Measurements from ENCODE around the gene FAM177B. TPM values are rescaled to one million over a fixed set of nuclear protein-coding genes. Genes with fewer than 3 reads are reported as not detected.
"Not testable (repeated sequence)": the region's sequence is repeated elsewhere in the genome, so short reads cannot be mapped to it uniquely, and the experiment has no call there.

FAM177B gene
- total RNA-seq, 3 donors from 2014 or later = not detected

- peaks cover 22% of the 10 kb centered on the region for H3K36me3 Mint-ChIP-seq (ENCODE audit: insufficient read depth)
- no peak overlapping the region for H3K4me3 Mint-ChIP-seq
- H3K27me3 Mint-ChIP-seq (ENCODE audit: low read depth) = no peaks in the 10 kb centered on the region
- ATAC-seq (no peak), DNase-seq (no peak)
- H3K4me1 Mint-ChIP-seq (ENCODE audit: low read depth) = peaks cover 32% of the 10 kb centered on the region
- H3K9me3 Mint-ChIP-seq = no peaks in the 10 kb centered on the region
These were observed 20.6 kb upstream of the FAM177B start for GRCh38 chr1:222716393-222716792.

DNA sequence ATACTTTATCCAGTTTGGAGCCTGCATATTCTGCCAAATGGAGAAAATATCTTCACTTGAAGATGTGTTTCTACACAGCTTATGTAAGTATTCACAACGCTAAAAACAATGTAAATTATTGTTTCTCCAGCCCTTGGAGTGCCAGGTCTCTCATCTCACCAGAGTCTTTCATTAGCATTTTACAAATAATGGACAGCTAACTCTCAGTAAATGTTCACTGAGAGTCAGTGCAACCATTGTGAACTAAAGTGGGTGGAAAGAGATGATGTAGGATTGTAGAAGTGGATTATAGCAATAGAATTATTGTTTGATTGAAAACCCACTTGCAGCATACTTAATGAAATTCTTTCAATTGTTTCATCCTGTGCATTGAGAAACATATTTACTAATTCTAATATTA, 8.3 kb upstream of the FAM177B start:
- H3K36me3 Mint-ChIP-seq (ENCODE audit: insufficient read depth) = peaks cover 53% of the 10 kb centered on the region
- peaks cover 15% of the 10 kb centered on the region for H3K4me1 Mint-ChIP-seq (ENCODE audit: low read depth)
- DNase-seq (no peak), ATAC-seq (no peak)
- H3K9me3 Mint-ChIP-seq = no peaks in the 10 kb centered on the region
- H3K4me3 Mint-ChIP-seq = no peak overlapping the region
- no peaks in the 10 kb centered on the region for H3K27me3 Mint-ChIP-seq (ENCODE audit: low read depth)

- Mint-ChIP-seq H3K36me3 (ENCODE audit: insufficient read depth) (peaks cover 45% of the 10 kb centered on the region), H3K9me3 (no peaks in the 10 kb centered on the region), H3K27me3 (ENCODE audit: low read depth) (no peaks in the 10 kb centered on the region), H3K4me1 (ENCODE audit: low read depth) (peaks cover 16% of the 10 kb centered on the region), H3K4me3 (no peak overlapping the region)
- DNase-seq (no peak), ATAC-seq (no peak)
These were observed 6.1 kb upstream of the FAM177B start for GRCh38 chr1:222730866-222731265.

DNA sequence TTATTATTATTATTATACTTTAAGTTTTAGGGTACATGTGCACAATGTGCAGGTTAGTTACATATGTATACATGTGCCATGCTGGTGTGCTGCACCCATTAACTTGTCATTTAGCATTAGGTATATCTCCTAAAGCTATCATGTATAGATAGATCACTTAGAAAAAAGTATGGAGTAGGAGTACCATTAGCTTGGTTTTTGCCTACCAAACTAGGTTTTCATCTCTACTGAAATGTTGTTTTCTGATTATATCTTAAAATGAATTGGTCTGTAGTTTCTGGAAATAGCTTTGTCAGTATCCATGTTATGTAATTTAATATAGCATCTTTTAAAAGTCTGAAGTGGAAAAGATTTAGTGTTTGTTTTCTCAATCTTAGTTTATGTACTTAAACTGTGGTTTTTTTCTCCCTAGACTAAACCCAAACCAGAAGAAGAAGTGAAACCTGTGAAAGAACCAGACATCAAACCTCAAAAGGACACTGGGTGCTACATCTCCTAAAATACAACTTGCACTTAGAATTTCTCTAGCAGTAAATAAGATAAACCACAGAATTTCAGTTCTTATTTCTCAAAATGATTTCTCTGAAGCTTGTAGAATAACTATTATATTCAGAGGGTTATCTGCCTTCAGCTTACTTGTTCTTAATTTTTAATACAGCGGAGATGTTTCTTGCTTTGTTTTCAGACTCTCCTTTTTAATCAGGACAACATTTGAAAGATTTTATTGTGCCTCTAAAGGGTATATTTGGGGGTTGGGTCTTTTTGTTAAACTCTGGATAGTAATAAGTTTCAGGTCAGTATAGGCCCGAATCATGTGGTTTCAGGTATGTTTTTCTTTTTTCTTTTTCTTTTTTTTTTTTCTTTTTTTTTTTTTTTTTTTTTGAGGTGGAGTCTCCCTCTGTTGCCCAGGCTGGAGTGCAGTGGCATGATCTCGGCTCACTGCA, 4.5 kb upstream of the FAM177B start:
- no peak overlapping the region for H3K4me3 Mint-ChIP-seq
- no peaks in the 10 kb centered on the region for H3K9me3 Mint-ChIP-seq
- H3K27me3 Mint-ChIP-seq (ENCODE audit: low read depth) = no peaks in the 10 kb centered on the region
- H3K4me1 Mint-ChIP-seq (ENCODE audit: low read depth) = peaks cover 16% of the 10 kb centered on the region
- DNase-seq = no peak
- H3K36me3 Mint-ChIP-seq (ENCODE audit: insufficient read depth) = peaks cover 41% of the 10 kb centered on the region
- no peak for ATAC-seq

GRCh38 chr1:222734740-222735139, 2.3 kb upstream of the FAM177B start:
- Mint-ChIP-seq H3K36me3 (ENCODE audit: insufficient read depth) (peaks cover 28% of the 10 kb centered on the region), H3K27me3 (ENCODE audit: low read depth) (no peaks in the 10 kb centered on the region), H3K9me3 (no peaks in the 10 kb centered on the region), H3K4me3 (no peak overlapping the region), H3K4me1 (ENCODE audit: low read depth) (peaks cover 16% of the 10 kb centered on the region)
- no peak for ATAC-seq
- DNase-seq = no peak

GRCh38 chr1:222736470-222736869, 532 bp upstream of the FAM177B start:
- DNase-seq = no peak
- Mint-ChIP-seq H3K27me3 (ENCODE audit: low read depth) (no peaks in the 10 kb centered on the region), H3K9me3 (no peaks in the 10 kb centered on the region), H3K4me3 (no peak overlapping the region), H3K36me3 (ENCODE audit: insufficient read depth) (peaks cover 19% of the 10 kb centered on the region), H3K4me1 (ENCODE audit: low read depth) (peaks cover 10% of the 10 kb centered on the region)
- ATAC-seq = no peak

DNA sequence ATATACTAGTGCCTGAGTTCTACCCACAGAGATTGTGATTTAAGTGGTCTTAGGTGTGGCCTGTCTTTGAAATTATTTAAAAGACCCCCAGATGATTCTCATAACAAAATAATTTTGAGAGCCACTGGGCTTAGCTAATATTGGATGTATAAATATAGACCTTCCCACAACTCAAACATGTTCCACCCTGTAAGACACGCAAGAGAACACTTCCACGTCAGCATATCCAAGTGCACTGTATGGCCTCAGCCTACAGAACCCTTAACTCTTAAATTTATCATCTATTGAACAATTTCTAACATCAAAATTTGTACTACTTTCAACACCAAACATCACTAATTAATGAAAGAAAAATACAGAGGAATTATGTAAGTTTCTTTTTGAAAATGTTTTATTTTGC, 2.5 kb downstream of the FAM177B start:
- H3K36me3 Mint-ChIP-seq (ENCODE audit: insufficient read depth) = peaks cover 6% of the 10 kb centered on the region

DNA sequence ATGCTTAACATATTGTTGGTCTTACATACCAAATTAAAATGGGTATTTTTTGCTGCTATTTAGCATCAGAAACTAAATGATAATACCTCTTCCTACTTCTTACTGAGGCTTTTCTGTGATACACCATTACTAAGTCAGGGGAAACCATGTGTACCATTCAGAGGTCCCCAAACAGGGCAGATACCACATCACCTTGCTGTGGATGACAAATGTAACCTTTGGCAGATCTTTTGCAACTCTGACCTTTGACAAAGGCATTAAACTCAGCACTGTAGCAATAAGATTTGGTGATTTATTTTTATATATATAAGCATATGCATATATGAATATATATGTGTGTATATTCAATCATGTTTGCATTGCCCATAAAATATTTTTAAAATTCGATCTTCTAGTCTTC, 2.9 kb downstream of the FAM177B start:
- DNase-seq = no peak
- Mint-ChIP-seq H3K4me3 (no peak overlapping the region), H3K36me3 (ENCODE audit: insufficient read depth) (peaks cover 1% of the 10 kb centered on the region), H3K4me1 (ENCODE audit: low read depth) (no peaks in the 10 kb centered on the region), H3K27me3 (ENCODE audit: low read depth) (no peaks in the 10 kb centered on the region), H3K9me3 (no peaks in the 10 kb centered on the region)
- ATAC-seq = no peak

More for the DNA sequence above, 2.5 kb downstream of the FAM177B start:
- Mint-ChIP-seq H3K4me3 (no peak overlapping the region), H3K9me3 (no peaks in the 10 kb centered on the region), H3K4me1 (ENCODE audit: low read depth) (peaks cover 2% of the 10 kb centered on the region), H3K27me3 (ENCODE audit: low read depth) (no peaks in the 10 kb centered on the region)
- DNase-seq (no peak), ATAC-seq (no peak)

GRCh38 chr1:222741630-222742457, 4.8 kb downstream of the FAM177B start:
- H3K4me3 Mint-ChIP-seq; H3K9me3 Mint-ChIP-seq; H3K4me1 Mint-ChIP-seq (ENCODE audit: low read depth); H3K36me3 Mint-ChIP-seq (ENCODE audit: insufficient read depth); ATAC-seq; H3K27me3 Mint-ChIP-seq (ENCODE audit: low read depth); DNase-seq: not testable (repeated sequence)

DNA sequence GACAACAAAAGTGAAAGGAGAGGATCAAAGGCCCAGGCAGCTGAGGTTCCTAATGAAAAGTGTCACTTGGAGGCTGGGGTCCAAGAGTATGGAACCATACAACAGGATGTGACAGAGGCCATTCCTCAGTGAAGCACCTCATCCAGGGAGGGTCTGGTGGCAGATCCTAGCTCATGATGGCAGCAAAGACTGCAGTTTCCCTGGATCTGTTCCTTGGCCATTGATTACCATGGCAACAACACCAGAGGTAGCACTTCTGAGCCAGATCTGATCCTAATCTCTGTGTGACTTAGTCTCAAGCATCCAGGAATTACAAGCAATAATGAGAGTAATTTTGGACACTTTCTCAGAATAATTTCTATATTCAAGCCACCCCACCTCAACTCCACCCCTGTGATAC, 12.9 kb downstream of the FAM177B start:
- Mint-ChIP-seq H3K4me3 (no peak overlapping the region), H3K4me1 (ENCODE audit: low read depth) (no peaks in the 10 kb centered on the region), H3K36me3 (ENCODE audit: insufficient read depth) (no peaks in the 10 kb centered on the region), H3K27me3 (ENCODE audit: low read depth) (no peaks in the 10 kb centered on the region), H3K9me3 (no peaks in the 10 kb centered on the region)
- ATAC-seq (no peak), DNase-seq (no peak)

- no peaks in the 10 kb centered on the region for H3K27me3 Mint-ChIP-seq (ENCODE audit: low read depth)
- H3K4me1 Mint-ChIP-seq (ENCODE audit: low read depth) = no peaks in the 10 kb centered on the region
- H3K36me3 Mint-ChIP-seq (ENCODE audit: insufficient read depth) = no peaks in the 10 kb centered on the region
- no peaks in the 10 kb centered on the region for H3K9me3 Mint-ChIP-seq
- DNase-seq (no peak), ATAC-seq (no peak)
- no peak overlapping the region for H3K4me3 Mint-ChIP-seq
These were observed 13.6 kb downstream of the FAM177B start for GRCh38 chr1:222750651-222751050.

GRCh38 chr1:222751255-222751654, 14.3 kb downstream of the FAM177B start:
- ATAC-seq (no peak), DNase-seq (no peak)
- H3K36me3 Mint-ChIP-seq (ENCODE audit: insufficient read depth) = no peaks in the 10 kb centered on the region
- no peaks in the 10 kb centered on the region for H3K9me3 Mint-ChIP-seq
- no peaks in the 10 kb centered on the region for H3K4me1 Mint-ChIP-seq (ENCODE audit: low read depth)
- H3K4me3 Mint-ChIP-seq = no peak overlapping the region
- H3K27me3 Mint-ChIP-seq (ENCODE audit: low read depth) = peaks cover under 1% of the 10 kb centered on the region

- Mint-ChIP-seq H3K36me3 (ENCODE audit: insufficient read depth) (no peaks in the 10 kb centered on the region), H3K4me1 (ENCODE audit: low read depth) (no peaks in the 10 kb centered on the region), H3K27me3 (ENCODE audit: low read depth) (peaks cover 3% of the 10 kb centered on the region), H3K4me3 (no peak overlapping the region), H3K9me3 (no peaks in the 10 kb centered on the region)
- DNase-seq (no peak), ATAC-seq (no peak)
These were observed 17.6 kb downstream of the FAM177B start for GRCh38 chr1:222754366-222755139.

DNA sequence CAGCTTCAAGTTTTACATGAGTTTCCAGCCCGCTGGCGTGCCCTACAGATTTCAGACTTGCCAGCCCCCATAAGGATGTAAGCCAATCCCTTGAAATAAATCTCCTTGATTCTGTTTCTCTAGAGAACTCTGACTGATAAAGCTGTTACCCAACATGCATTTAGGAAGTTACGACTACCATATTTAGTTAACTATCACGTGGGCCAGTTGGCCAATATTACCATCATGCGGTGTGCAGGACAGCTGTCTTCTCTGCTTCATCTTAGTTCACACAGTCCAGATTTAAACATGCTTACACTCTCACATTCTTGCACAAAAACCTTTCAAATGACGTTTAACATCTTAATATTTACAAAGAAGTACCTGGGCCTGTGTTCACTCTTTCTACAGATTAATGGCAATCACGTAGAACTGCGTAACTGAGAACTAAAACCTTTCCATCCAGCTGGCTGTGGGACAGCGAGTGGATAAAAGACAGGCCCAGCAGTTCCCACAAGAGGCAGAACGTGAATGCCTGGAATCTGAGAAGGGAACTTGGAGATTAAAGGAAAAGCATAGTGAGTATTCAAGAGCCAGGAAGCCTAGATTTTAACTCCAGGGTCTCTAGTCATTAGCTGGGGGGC, 20.8 kb downstream of the FAM177B start:
- H3K9me3 Mint-ChIP-seq = peaks cover 4% of the 10 kb centered on the region
- ATAC-seq (no peak), DNase-seq (no peak)
- no peak overlapping the region for H3K4me3 Mint-ChIP-seq
- no peaks in the 10 kb centered on the region for H3K36me3 Mint-ChIP-seq (ENCODE audit: insufficient read depth)
- H3K4me1 Mint-ChIP-seq (ENCODE audit: low read depth) = no peaks in the 10 kb centered on the region
- H3K27me3 Mint-ChIP-seq (ENCODE audit: low read depth) = peaks cover 9% of the 10 kb centered on the region
